T-helper 1 cell (primary cell): ENCODE data around the gene SSH3.

Experiments
- DNase-seq, 5 donors: peaks; one replicate each; pipeline ENCODE4 v3.0.0-alpha.2; 2012 to 2020

The SSH3 gene

GRCh38 chr11:67280341-67280787 is 23.0 kb upstream of the SSH3 start:
- peak in 1 of 5 donors; percentile 0 for DNase-seq

- peak in 2 of 5 donors; percentile 2 for DNase-seq
Measured at GRCh38 chr11:67280788-67281551, 22.4 kb upstream of the SSH3 start.

GRCh38 chr11:67281552-67282150 is 21.7 kb upstream of the SSH3 start:
- peak in 2 of 5 donors; percentile 0 to 5 for DNase-seq

GRCh38 chr11:67282155-67282875 is 21.0 kb upstream of the SSH3 start:
- DNase-seq = peak in 1 of 5 donors; percentile 3

- DNase-seq = peak in 1 of 5 donors; percentile 1
Measured at GRCh38 chr11:67282876-67283371, 20.4 kb upstream of the SSH3 start.

- DNase-seq = peak in 1 of 5 donors; percentile 0
Measured at GRCh38 chr11:67283481-67283963, 19.8 kb upstream of the SSH3 start.

GRCh38 chr11:67284811-67285540 is 18.4 kb upstream of the SSH3 start:
- DNase-seq = peak in 1 of 5 donors; percentile 1

GRCh38 chr11:67285541-67286498 is 17.5 kb upstream of the SSH3 start:
- DNase-seq = peak in 1 of 5 donors; percentile 44

- DNase-seq = peak in 1 of 5 donors; percentile 40
Measured at GRCh38 chr11:67286621-67287333, 16.6 kb upstream of the SSH3 start.

GRCh38 chr11:67287355-67288197 is 15.8 kb upstream of the SSH3 start:
- DNase-seq = peak in 1 of 5 donors; percentile 82

GRCh38 chr11:67288198-67288451 is 15.2 kb upstream of the SSH3 start:
- no peak for DNase-seq

- DNase-seq = peak; percentile 78 to 94 (median 85)
Measured at GRCh38 chr11:67288452-67289225, 14.7 kb upstream of the SSH3 start.

- DNase-seq = no peak
Measured at GRCh38 chr11:67289226-67289650, 14.1 kb upstream of the SSH3 start, which contains the start of gene ANKRD13D. TSS of gene ANKRD13D (plus strand) at chr11:67289303. CDS start at chr11:67289461, 158 bp downstream.

GRCh38 chr11:67289651-67290479 is 13.5 kb upstream of the SSH3 start:
- peak in 1 of 5 donors; percentile 2 for DNase-seq

GRCh38 chr11:67290801-67291200 is 12.5 kb upstream of the SSH3 start:
- DNase-seq = peak in 1 of 5 donors; percentile 1

GRCh38 chr11:67291481-67292381 is 11.6 kb upstream of the SSH3 start:
- peak in 1 of 5 donors; percentile 0 for DNase-seq

- DNase-seq = no peak
Measured at GRCh38 chr11:67292671-67293070, 10.7 kb upstream of the SSH3 start.
